Activated CD8-positive, alpha-beta T cell treated with anti-CD3 and anti-CD28 coated beads for 36 hours (primary cell): Measurements from ENCODE around the gene TGM1. TPM values are rescaled to one million over a fixed set of nuclear protein-coding genes. Genes with fewer than 3 reads are reported as not detected.

Experiments used
- ATAC-seq: fragments of 200-7000 bp; cut with Tn5 transposase; one replicate; pipeline ENCODE4 v1.10.0; 2021; ENCODE audit warnings: mild to moderate bottlenecking, moderate library complexity
- CTCF ChIA-PET: fragments of 350-600 bp; sonication (Branson Sonifier 250); formaldehyde crosslinking; loops from one replicate; lab custom pipeline; 2021; ENCODE audit warnings: antibody characterized with exemption; lab: Charles Lee
- POLR2A ChIA-PET: fragments of 350-600 bp; sonication (Branson Sonifier 250); formaldehyde crosslinking; loops from one replicate; lab custom pipeline; 2021; ENCODE audit warnings: antibody characterized with exemption; lab: Charles Lee
- DNase-seq: peaks from one replicate; pipeline ENCODE4 v3.0.0-alpha.2; 2020
- H3K27ac Mint-ChIP-seq: one replicate; pipeline ENCODE4 v1.8.0; 2021; ENCODE audit warnings: mild to moderate bottlenecking, mixed read lengths
- H3K27me3 Mint-ChIP-seq: one replicate; pipeline ENCODE4 v1.8.0; 2021; ENCODE audit warnings: mixed read lengths
- H3K36me3 Mint-ChIP-seq: one replicate; pipeline ENCODE4 v1.8.0; 2021; ENCODE audit warnings: low read depth, mixed read lengths
- H3K4me1 Mint-ChIP-seq: one replicate; pipeline ENCODE4 v1.8.0; 2021; ENCODE audit warnings: low read depth, mixed read lengths
- H3K4me3 Mint-ChIP-seq: one replicate; pipeline ENCODE4 v1.8.0; 2021; ENCODE audit warnings: mild to moderate bottlenecking, moderate library complexity, mixed read lengths
- H3K9me3 Mint-ChIP-seq: one replicate; pipeline ENCODE4 v1.8.0; 2021; ENCODE audit warnings: mixed read lengths
- CTCF ChIP-seq: fragments of 200-600 bp; IDR thresholded peaks from one replicate; pipeline ENCODE4 v1.8.0; 2022; ENCODE audit warnings: antibody characterized with exemption, mild to moderate bottlenecking
- intact Hi-C: fragments of 100-400 bp; cut with micrococcal nuclease; formaldehyde crosslinking; loops from one replicate; pipeline ENCODE4 v1.10.0; 2022
- total RNA-seq, 2 experiments: library from RNA; stranded (reverse); gene quantifications; one replicate each; pipeline ENCODE4 v1.2.3, GENCODE V29; 2021

The TGM1 gene
- total RNA-seq, 2 experiments from 2014 or later: 3.0 to 3.1 TPM

DNA sequence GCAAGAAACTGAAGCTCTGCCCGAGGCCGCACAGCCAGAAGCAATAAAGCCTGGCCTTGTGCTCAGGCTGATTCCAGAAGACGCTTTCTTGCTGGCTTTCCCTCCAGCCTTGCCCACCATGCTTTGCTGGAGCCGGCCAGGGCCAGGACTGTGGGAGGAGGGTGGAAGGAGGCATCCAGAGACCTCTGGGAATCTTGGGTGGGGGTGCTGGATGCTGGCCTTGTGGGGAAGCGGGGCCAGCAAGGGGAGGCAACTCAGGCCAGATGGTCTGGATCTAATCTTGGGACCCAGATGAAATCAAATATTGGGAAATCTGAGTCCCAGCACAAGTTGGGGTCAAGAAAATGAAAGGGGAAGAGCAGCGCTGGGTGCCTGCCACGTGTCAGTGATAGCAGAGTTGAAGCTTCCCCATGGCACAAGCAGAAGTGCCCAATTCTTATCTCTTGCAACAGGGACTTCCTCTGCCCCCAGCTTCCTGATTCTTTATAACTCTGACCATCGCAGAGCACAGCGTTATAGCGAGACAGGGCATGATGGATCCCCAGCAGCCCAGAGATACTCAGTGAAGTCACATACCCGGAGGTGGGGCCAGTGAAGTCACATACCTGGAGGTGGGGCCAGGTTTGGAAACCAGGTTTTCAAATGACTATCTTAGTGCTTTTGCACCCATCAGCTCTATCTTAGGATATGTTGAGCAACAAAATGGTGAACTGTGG, 14.8 kb upstream of the TGM1 start:
- POLR2A ChIA-PET: interaction anchor here (0.5 to 3.3 kb wide), 5 partner anchors 8 to 1283 kb away, joined by 3 to 14 read pairs (median 5); partner anchors contain the start of genes DHRS1 and NOP9
- Mint-ChIP-seq H3K4me1 (peaks cover 60% of the 10 kb centered on the region), H3K4me3 (no peak overlapping the region), H3K27ac (peak overlapping the region; percentile 77), H3K36me3 (peaks cover 9% of the 10 kb centered on the region), H3K9me3 (peaks cover 3% of the 10 kb centered on the region), H3K27me3 (no peaks in the 10 kb centered on the region)
- no peak for ATAC-seq
- CTCF ChIA-PET: interaction anchor here (0.9 to 8.1 kb wide), 8 partner anchors 13 to 64 kb away, joined by 3 to 85 read pairs (median 22); partner anchors contain the start of genes CHMP4A, CIDEB, DHRS1 and LTB4R
- peak; percentile 49 for DNase-seq
- no peak for TF ChIP-seq CTCF
- intact Hi-C loops: no loop called here

DNA sequence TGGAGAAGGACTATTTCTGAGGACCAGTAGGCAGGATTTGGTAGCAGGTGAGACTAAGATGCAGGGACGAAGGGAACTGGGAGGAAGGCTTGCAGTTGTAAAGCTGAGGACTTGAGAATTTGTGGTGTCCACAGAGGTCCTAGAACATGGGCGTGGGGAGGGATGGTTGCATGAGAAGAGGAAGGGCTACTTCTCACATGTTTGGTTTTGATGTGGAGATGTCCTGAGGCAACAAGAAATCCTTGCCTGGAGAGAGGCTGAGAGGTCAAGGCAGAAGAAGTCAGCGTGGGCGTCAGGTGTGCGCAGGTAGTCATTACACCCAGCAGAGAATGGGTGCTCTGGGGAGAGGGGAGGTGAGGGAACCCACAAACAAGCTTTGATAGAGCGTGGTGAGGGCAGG, 14.1 kb upstream of the TGM1 start:
- Mint-ChIP-seq H3K9me3 (peaks cover 3% of the 10 kb centered on the region), H3K36me3 (peaks cover 15% of the 10 kb centered on the region), H3K4me1 (peaks cover 67% of the 10 kb centered on the region), H3K27ac (peak overlapping the region; percentile 13), H3K27me3 (no peaks in the 10 kb centered on the region), H3K4me3 (no peak overlapping the region)
- CTCF ChIA-PET: interaction anchor here (1.6 to 8.1 kb wide), 6 partner anchors 14 to 63 kb away, joined by 5 to 85 read pairs (median 39); partner anchors contain the start of genes CHMP4A, CIDEB, DHRS1 and LTB4R
- POLR2A ChIA-PET: interaction anchor here (0.5 to 2.2 kb wide), 3 partner anchors 8 to 1282 kb away, joined by 3 to 9 read pairs (median 5); no protein-coding TSS in a partner anchor
- no peak for DNase-seq
- no peak for TF ChIP-seq CTCF
- intact Hi-C loops: no loop called here
- ATAC-seq: no peak

DNA sequence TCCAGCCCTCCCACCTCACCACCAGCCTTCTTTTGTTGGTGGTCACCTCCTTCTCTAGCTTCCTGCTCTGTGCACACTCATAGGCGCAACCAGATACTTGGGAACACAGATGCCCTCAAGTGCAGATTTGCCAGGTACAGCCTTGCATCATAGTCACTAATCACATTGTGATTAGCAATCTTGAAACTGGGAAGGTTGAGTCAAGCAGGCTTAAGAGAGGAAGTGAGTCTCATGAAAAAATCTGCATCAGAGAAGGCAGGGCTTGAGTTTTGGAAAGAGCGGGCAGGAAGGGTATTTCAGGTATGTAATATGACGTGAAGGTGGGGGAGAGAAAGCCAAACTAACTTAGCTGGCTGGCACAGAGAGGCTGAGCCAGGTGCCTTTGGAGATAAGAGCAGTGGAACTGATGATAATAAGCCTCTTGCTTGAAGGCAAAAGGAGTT, 11.1 kb upstream of the TGM1 start:
- Mint-ChIP-seq H3K27me3 (no peaks in the 10 kb centered on the region), H3K4me1 (peaks cover 64% of the 10 kb centered on the region), H3K36me3 (peaks cover 18% of the 10 kb centered on the region), H3K9me3 (peaks cover 3% of the 10 kb centered on the region), H3K27ac (peak overlapping the region; percentile 89), H3K4me3 (peak overlapping the region; percentile 36)
- ATAC-seq (peak; percentile 56), DNase-seq (peak; percentile 76)
- intact Hi-C loops: no loop called here
- TF ChIP-seq CTCF: no peak
- ChIA-PET POLR2A (interaction anchor here (0.6 to 2.1 kb wide), 8 partner anchors 15 to 157 kb away, joined by 3 to 14 read pairs (median 5); partner anchors contain the start of genes DHRS1, NOP9 and TINF2), CTCF (interaction anchor here (0.8 to 3.8 kb wide), 12 partner anchors 9 to 222 kb away, joined by 3 to 26 read pairs (median 4); partner anchors contain the start of genes CARMIL3, CIDEB and TINF2)

DNA sequence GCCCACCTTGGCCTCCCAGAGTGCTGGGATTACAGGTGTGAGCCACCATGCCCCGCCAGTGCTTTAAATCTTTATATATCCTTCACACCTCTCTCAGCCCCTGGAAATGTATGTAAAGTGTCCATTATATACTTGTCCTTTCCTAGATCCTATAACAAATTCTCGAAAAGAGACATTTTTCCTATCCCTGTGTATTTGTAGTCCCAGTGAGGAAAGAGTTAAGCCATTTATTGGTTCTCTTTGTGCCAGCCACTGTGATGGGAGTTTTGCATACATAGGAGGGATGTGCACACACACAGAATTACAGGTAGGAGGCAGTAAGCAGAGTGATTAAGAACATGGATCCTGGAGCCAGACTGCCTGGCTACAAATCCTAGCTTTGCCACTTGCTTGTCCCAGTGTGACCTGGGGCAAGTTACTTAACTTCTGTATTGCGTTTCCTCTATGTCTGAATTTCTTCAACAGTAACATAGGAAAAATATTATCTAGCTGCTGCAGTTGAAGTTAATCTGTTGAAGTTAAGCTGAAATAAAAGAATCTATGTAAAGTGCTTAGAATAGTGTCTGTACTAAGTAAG, 10.5 kb upstream of the TGM1 start:
- DNase-seq: no peak
- intact Hi-C loops: no loop called here
- H3K27me3 Mint-ChIP-seq: no peaks in the 10 kb centered on the region
- CTCF ChIA-PET: interaction anchor here (0.7 to 3.8 kb wide), 13 partner anchors 9 to 222 kb away, joined by 3 to 26 read pairs (median 5); partner anchors contain the start of genes CARMIL3, CIDEB and TINF2
- H3K4me1 Mint-ChIP-seq: peaks cover 58% of the 10 kb centered on the region
- peak overlapping the region; percentile 89 for H3K27ac Mint-ChIP-seq
- no peak for ATAC-seq
- H3K36me3 Mint-ChIP-seq: peaks cover 17% of the 10 kb centered on the region
- peak overlapping the region; percentile 36 for H3K4me3 Mint-ChIP-seq
- POLR2A ChIA-PET: interaction anchor here (0.6 to 2.1 kb wide), 8 partner anchors 16 to 157 kb away, joined by 3 to 14 read pairs (median 5); partner anchors contain the start of genes DHRS1, NOP9 and TINF2
- TF ChIP-seq CTCF: no peak
- H3K9me3 Mint-ChIP-seq: peaks cover 3% of the 10 kb centered on the region
